ENCODE results near the gene GALNT13.

DNA sequence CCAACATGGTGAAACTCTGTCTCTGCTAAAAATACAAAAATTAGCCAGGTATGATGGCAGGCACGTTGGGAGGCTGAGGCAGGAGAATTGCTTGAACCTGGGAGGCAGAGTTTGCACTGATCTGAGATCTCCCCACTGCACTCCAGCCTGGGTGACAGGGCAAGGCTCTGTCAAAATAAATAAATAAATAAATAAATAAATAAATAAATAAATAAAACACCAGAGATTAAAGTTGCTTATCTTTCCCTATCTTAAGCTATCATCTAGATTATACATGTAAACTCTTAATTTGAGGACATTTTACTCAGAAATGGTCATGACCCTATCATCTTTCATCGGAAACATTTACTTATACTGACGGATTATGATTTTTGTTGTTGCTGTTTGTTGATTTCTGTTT, 373.2 kb downstream of the GALNT13 start:
- TF ChIP-seq, protein P1, sequence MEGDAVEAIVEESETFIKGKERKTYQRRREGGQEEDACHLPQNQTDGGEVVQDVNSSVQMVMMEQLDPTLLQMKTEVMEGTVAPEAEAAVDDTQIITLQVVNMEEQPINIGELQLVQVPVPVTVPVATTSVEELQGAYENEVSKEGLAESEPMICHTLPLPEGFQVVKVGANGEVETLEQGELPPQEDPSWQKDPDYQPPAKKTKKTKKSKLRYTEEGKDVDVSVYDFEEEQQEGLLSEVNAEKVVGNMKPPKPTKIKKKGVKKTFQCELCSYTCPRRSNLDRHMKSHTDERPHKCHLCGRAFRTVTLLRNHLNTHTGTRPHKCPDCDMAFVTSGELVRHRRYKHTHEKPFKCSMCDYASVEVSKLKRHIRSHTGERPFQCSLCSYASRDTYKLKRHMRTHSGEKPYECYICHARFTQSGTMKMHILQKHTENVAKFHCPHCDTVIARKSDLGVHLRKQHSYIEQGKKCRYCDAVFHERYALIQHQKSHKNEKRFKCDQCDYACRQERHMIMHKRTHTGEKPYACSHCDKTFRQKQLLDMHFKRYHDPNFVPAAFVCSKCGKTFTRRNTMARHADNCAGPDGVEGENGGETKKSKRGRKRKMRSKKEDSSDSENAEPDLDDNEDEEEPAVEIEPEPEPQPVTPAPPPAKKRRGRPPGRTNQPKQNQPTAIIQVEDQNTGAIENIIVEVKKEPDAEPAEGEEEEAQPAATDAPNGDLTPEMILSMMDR (conservative IDR thresholded peaks at IDR 0.05 in 1 of 2, IDR thresholded peaks at IDR 0.05 in 1 of 2; ENCODE audit: low read depth in 1 of 2, low read length in 2 of 2) = no peak
- TF ChIP-seq EZH2 (IDR thresholded peaks at IDR 0.05; ENCODE audit: low read length, missing control alignments) = no peak

Measured in fibroblast of lung (primary cell).